Adrenal gland (tissue), 12 donors: ENCODE results near the gene MYT1. TPM values are rescaled to one million over a fixed set of nuclear protein-coding genes. Genes with fewer than 3 reads are reported as not detected.
"Not testable (repeated sequence)": the region's sequence is repeated elsewhere in the genome, so short reads cannot be mapped to it uniquely, and the experiment has no call there.

Experiments used
- DNase-seq, 7 donors: peaks; one replicate each; pipeline ENCODE4 v3.0.0-alpha.2; 2019 to 2020
- H3K27ac ChIP-seq, 5 donors: fragments of 200-600 bp; sonication (generic) in 4 of 5; 1 replicate in 3 of 5; 2 replicates in 2 of 5; pipeline versions ENCODE4 v1.5.1 to v1.8.0; 2016 to 2020; ENCODE audit warnings: mild to moderate bottlenecking in 1 of 5
- H3K27me3 ChIP-seq: fragments of 200-600 bp; 2 replicates; pipeline ENCODE4 v1.8.0; 2021
- H3K36me3 ChIP-seq, 2 donors: fragments of 200-600 bp; replicated peaks in 1 of 2; 1 replicate in 1 of 2; 2 replicates in 1 of 2; pipeline versions ENCODE4 v1.5.1 to v1.8.0; 2018 to 2022
- H3K4me1 ChIP-seq, 2 donors: fragments of 200-600 bp; replicated peaks in 1 of 2; 1 replicate in 1 of 2; 2 replicates in 1 of 2; pipeline versions ENCODE4 v1.5.1 to v1.8.0; 2018 to 2021
- H3K4me3 ChIP-seq, 4 donors: fragments of 200-600 bp; sonication (generic) in 3 of 4; one replicate each; pipeline ENCODE4 v1.5.1; 2016 to 2018
- H3K9me3 ChIP-seq, 3 donors: fragments of 200-600 bp; sonication (generic) in 1 of 3; replicated peaks in 1 of 3; 1 replicate in 2 of 3; 2 replicates in 1 of 3; pipeline versions ENCODE4 v1.5.1 to v1.8.0; 2016 to 2021
- CTCF ChIP-seq, 6 experiments: fragments of 450-650 bp in 4 of 6; fragments of 200-600 bp in 2 of 6; sonication (generic) in 1 of 6; IDR thresholded peaks; 1 replicate in 5 of 6; 2 replicates in 1 of 6; pipeline versions ENCODE4 v1.5.1 to v1.8.0; 2016 to 2021; ENCODE audit warnings: antibody characterized with exemption in 6 of 6, mild to moderate bottlenecking in 2 of 6, moderate library complexity in 1 of 6
- POLR2A ChIP-seq, 2 donors: fragments of 450-650 bp; IDR thresholded peaks; one replicate each; pipeline ENCODE4 v1.6.1; 2017; ENCODE audit warnings: antibody characterized with exemption in 2 of 2, mild to moderate bottlenecking in 2 of 2, moderate library complexity in 1 of 2
- WGBS, 4 donors: extraction: QIAGEN DNeasy Blood & Tissue Kit in 2 of 4; methylation state at CpG; one replicate each; pipeline versions ENCODE4 v1.1.5 to v1.1.7; 2013 to 2017; 5-methylcytosine and 5-hydroxymethylcytosine counted together
- intact Hi-C, 2 donors: fragments of 100-400 bp; cut with DNase I; formaldehyde crosslinking; loops; one replicate each; pipeline versions ENCODE4 v1.14.1 to v1.15.0; 2022 to 2023
- polyA plus RNA-seq, 3 donors: library from polyadenylated mRNA; stranded (reverse); fragments of 200-250 nt in 2 of 3; fragments of 350-450 nt in 1 of 3; fragmentation: Illumina TruSeq in 1 of 3; extraction: RNeasy Lipid Tissue Mini Kit (QIAGEN cat#74804) in 1 of 3; gene quantifications; one replicate each; pipeline ENCODE4 v1.2.3, GENCODE V29; 2013 to 2014
- total RNA-seq, 9 donors: library from RNA; depleted of rRNA in 4 of 9; stranded (reverse); fragments of >200 nt in 4 of 9; fragments of 120-200 nt in 1 of 9; fragmentation: NEBNext Ultra II Directional in 1 of 9; extraction: Animal tissue kit (Norgen Biotek cat#: 25700) in 1 of 9; gene quantifications; one replicate each; pipeline versions ENCODE4 v1.1.0 to v1.2.4, GENCODE V29; 2013 to 2023
- donor health status: healthy with polysubstance abuse.
- donor health status: Bipolar disorder and iron deficiency.
- donor health status: DM: yes; HTN: yes; CAD: no.
- donor health status: DM: no; HTN: no; CAD: no.
- donor health status: DM: no; HTN: no; CAD: no.
- donor health status: DM: yes; HTN: yes; CAD: no.

MYT1 gene
- total and polyA plus RNA-seq, 12 donors, result 0.61 to 8.5 (median 2.7) TPM

GRCh38 chr20:64116541-64117431 is 47.5 kb upstream of the MYT1 start:
- no peak overlapping the region for H3K4me3 ChIP-seq
- 84 to 98% (median 88%) methylated on average over 8 to 17 of the region's 17 CpGs for WGBS, 4 donors
- no peaks in the 10 kb centered on the region for H3K9me3 ChIP-seq
- no peaks in the 10 kb centered on the region for H3K4me1 ChIP-seq
- H3K27me3 ChIP-seq, result no peaks in the 10 kb centered on the region
- DNase-seq, result peak in 5 of 7 donors; percentile 5 to 43 (median 10)
- H3K36me3 ChIP-seq, result no peaks in the 10 kb centered on the region
- H3K27ac ChIP-seq, result peak overlapping the region in 1 of 5 donors; percentile 41
- intact Hi-C loops, result loop anchor here in 1 of 2 donors (10.0 kb wide), 1 partner anchor 82 kb away; the partner anchor contains the start of gene C20orf204
- TF ChIP-seq POLR2A (IDR thresholded peaks at IDR 0.05) (no peak), CTCF (IDR thresholded peaks at IDR 0.05) (no peak)

- H3K27ac ChIP-seq, H3K27me3 ChIP-seq, H3K9me3 ChIP-seq, H3K4me1 ChIP-seq, H3K36me3 ChIP-seq, H3K4me3 ChIP-seq: not testable (repeated sequence)
- WGBS, 4 donors, result 69 to 100% (median 71%) methylated on average over 2 to 6 of the region's 6 CpGs; no CpG with 5 or more reads in 1 of the 4 donors
- DNase-seq, result peak in 2 of 7 donors; percentile 2 to 4
- intact Hi-C loops, result loop anchor here in 1 of 2 donors (10.0 kb wide), 1 partner anchor 83 kb away; the partner anchor contains the start of gene C20orf204
These were observed 46.8 kb upstream of the MYT1 start for GRCh38 chr20:64117432-64117777.

- no peaks in the 10 kb centered on the region for H3K9me3 ChIP-seq
- 71 to 75% (median 73%) methylated on average over 2 to 8 of the region's 8 CpGs for WGBS, 4 donors
- no peak for TF ChIP-seq CTCF (IDR thresholded peaks at IDR 0.05)
- TF ChIP-seq POLR2A (IDR thresholded peaks at IDR 0.05), result no peak
- no peaks in the 10 kb centered on the region for H3K27me3 ChIP-seq
- H3K4me3 ChIP-seq, result no peak overlapping the region
- intact Hi-C loops, result loop anchor here in 1 of 2 donors (10.0 kb wide), 1 partner anchor 84 kb away; the partner anchor contains the start of gene C20orf204
- no peaks in the 10 kb centered on the region for H3K4me1 ChIP-seq
- H3K36me3 ChIP-seq, result no peaks in the 10 kb centered on the region
- no peak overlapping the region for H3K27ac ChIP-seq
- DNase-seq, result peak in 4 of 7 donors; percentile 2 to 52 (median 13)
These were observed 45.0 kb upstream of the MYT1 start for GRCh38 chr20:64119301-64119680.

- Histone ChIP-seq H3K36me3 (no peaks in the 10 kb centered on the region), H3K27ac (no peak overlapping the region), H3K4me3 (no peak overlapping the region), H3K4me1 (no peaks in the 10 kb centered on the region), H3K9me3 (no peaks in the 10 kb centered on the region), H3K27me3 (no peaks in the 10 kb centered on the region)
- no peak for TF ChIP-seq CTCF (IDR thresholded peaks at IDR 0.05)
- intact Hi-C loops, result loop anchor here in 1 of 2 donors (10.0 kb wide), 1 partner anchor 85 kb away; the partner anchor contains the start of gene C20orf204
- peak in 5 of 7 donors; percentile 9 to 46 (median 20) for DNase-seq
- 49 to 68% (median 54%) methylated on average over 5 to 14 of the region's 14 CpGs for WGBS, 4 donors
These were observed 44.4 kb upstream of the MYT1 start for GRCh38 chr20:64119681-64120341.
